ENCODE results near the gene BABAM1.
A peak's percentile ranks its signal among the peaks of the same experiment; 100 is the strongest.

Gene BABAM1

DNA sequence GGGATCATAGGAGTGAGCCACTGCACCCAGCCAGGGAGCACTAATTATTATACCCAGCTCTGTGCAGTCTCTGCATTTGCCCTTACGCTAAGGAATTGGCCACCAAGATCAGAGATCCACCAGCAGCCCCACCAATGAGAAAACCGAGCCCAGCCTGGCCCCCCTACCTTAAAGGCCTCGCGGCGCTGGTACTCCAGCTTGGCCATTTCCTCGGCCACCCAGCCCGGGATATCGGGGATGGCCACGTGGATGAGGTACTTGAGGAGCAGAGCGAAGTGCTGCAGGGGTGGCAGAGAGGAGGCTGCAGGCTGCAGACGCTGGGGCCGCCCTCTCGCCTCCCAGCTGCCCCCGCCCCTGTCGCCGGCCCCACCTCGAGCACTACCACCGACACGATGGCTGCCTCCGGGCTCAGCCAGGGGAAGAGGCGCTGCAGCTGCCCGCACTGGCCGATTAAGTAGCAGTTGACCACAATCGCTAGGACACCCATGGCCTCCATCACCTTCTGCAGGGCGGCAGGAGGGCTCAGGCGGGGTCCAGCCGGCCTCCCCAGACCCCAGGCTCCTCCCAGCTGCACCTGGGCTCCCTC, 59.9 kb downstream of the BABAM1 start:
- TF ChIP-seq, protein P1, sequence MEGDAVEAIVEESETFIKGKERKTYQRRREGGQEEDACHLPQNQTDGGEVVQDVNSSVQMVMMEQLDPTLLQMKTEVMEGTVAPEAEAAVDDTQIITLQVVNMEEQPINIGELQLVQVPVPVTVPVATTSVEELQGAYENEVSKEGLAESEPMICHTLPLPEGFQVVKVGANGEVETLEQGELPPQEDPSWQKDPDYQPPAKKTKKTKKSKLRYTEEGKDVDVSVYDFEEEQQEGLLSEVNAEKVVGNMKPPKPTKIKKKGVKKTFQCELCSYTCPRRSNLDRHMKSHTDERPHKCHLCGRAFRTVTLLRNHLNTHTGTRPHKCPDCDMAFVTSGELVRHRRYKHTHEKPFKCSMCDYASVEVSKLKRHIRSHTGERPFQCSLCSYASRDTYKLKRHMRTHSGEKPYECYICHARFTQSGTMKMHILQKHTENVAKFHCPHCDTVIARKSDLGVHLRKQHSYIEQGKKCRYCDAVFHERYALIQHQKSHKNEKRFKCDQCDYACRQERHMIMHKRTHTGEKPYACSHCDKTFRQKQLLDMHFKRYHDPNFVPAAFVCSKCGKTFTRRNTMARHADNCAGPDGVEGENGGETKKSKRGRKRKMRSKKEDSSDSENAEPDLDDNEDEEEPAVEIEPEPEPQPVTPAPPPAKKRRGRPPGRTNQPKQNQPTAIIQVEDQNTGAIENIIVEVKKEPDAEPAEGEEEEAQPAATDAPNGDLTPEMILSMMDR (conservative IDR thresholded peaks at IDR 0.05), result no peak
- H3K27ac ChIP-seq, result peak overlapping the region; percentile 93

DNA sequence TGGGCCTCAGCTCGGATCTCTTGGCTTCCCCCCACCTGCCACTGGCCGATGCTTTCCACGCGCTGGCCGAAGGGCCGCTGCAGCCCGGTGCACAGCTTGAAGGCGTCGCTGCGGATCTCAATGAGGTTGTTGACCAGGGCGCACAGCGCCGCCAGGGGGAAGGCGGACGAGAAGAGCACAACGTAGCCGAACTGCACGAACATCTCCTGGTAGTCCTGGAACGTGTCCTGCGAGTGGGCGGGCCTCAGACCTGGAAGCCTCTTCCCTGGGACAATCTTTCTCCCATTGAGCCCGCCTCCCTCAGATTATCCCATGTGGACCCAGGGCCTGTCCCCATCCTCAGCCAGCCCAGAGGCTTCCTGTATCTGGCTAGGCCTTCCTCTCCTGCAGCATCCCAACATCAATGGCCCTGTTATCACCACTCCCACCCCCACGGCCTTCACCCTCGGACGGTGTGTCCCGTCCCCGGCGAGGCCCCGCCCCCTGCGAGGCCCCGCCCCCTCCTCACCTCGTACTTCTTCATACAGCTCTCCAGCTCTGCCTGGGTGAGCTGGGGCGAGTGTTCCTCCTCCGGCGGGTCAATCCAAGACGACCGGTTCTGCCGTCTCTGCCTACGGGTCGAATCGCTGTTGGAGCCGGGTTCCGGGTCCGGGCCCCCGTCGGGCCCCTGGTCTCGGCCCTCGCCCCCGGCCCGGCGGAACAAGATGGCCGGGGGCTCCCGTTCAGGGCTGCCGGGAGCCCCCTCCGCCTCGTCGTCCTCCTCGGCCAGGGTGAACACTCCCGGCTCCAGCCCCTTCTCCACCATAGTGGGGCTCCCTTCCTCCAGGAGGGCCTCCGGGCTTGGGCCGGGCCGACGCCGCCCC, 60.6 kb downstream of the BABAM1 start:
- peak overlapping the region; percentile 93 for H3K27ac ChIP-seq
- TF ChIP-seq, protein P1 (conservative IDR thresholded peaks at IDR 0.05), result peak; percentile 83
